Measurements from ENCODE around the gene SLC2A4RG.
A peak's percentile ranks its signal among the peaks of the same experiment; 100 is the strongest.

DNA sequence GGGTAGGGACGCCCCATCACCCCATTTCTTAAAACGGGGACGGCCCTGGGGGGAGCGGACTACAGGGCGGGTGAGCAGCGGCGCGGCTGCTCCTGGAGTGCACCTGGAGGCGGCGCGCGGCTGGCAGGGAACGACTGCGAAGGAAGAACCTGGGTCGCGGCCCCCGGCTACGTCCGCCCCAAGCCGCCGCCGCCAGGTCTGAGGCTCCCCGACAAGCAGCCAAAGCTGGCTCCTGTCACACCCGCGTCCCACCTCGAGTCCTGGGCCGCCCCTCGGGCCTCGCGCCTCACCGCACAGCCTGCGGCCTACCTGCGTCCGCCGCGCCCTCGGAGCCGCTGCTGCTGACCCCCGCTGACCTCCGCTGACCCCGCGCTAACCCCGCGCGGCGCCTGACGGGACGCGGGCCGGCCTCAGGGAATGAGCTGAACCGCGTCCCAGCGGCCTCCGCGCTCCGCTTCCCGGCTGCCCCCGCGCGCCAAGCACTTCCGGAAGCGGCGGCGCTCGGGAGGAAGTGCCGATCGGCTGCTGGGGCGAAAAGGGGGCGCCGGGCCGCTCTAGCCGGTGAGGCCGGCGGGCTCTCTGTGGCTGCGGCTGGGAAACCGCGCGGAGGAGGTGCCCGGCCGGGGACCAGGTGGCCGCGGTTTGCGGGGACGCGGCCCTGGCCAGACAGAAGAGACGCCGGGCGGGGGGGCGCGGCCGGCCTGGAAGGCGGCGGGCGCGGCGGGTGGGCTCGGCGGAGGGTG, 31.8 kb upstream of the SLC2A4RG start, which contains the start of the genes ARFRP1 and ZGPAT:
- TF ChIP-seq, protein P1, sequence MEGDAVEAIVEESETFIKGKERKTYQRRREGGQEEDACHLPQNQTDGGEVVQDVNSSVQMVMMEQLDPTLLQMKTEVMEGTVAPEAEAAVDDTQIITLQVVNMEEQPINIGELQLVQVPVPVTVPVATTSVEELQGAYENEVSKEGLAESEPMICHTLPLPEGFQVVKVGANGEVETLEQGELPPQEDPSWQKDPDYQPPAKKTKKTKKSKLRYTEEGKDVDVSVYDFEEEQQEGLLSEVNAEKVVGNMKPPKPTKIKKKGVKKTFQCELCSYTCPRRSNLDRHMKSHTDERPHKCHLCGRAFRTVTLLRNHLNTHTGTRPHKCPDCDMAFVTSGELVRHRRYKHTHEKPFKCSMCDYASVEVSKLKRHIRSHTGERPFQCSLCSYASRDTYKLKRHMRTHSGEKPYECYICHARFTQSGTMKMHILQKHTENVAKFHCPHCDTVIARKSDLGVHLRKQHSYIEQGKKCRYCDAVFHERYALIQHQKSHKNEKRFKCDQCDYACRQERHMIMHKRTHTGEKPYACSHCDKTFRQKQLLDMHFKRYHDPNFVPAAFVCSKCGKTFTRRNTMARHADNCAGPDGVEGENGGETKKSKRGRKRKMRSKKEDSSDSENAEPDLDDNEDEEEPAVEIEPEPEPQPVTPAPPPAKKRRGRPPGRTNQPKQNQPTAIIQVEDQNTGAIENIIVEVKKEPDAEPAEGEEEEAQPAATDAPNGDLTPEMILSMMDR (IDR thresholded peaks at IDR 0.05), result peak in 2 of 4 experiments; percentile 6 to 32
- TF ChIP-seq POLR2AphosphoS5 (IDR thresholded peaks at IDR 0.05), result peak; percentile 70
- TF ChIP-seq POLR2A (IDR thresholded peaks at IDR 0.05), result peak; percentile 67 to 68
- no peak for TF ChIP-seq EP300 (IDR thresholded peaks at IDR 0.05)
